HL-60/S4 (cell line): ENCODE measurements around the gene LRRC2.
"Not testable (repeated sequence)": the region's sequence is repeated elsewhere in the genome, so short reads cannot be mapped to it uniquely, and the experiment has no call there.

Experiments used
- in situ Hi-C: fragments of 300-500 bp; cut with MboI; formaldehyde crosslinking; loops from 2 replicates; pipeline ENCODE4 v1.14.3; 2022; ENCODE audit warnings: low sequenced_read_pairs

The LRRC2 gene, protein sequence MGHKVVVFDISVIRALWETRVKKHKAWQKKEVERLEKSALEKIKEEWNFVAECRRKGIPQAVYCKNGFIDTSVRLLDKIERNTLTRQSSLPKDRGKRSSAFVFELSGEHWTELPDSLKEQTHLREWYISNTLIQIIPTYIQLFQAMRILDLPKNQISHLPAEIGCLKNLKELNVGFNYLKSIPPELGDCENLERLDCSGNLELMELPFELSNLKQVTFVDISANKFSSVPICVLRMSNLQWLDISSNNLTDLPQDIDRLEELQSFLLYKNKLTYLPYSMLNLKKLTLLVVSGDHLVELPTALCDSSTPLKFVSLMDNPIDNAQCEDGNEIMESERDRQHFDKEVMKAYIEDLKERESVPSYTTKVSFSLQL

GRCh38 chr3:46566040-46566641 is at the start of gene LRRC2:
LRRC2 (minus strand) TSS chr3:46566302; CDS start chr3:46551591, 14,711 bp downstream.
- in situ Hi-C loops, result no loop called here

GRCh38 chr3:46615050-46615775 is 49.1 kb upstream of the LRRC2 start:
- in situ Hi-C loops, result no loop called here

- in situ Hi-C loops, result no loop called here
These were observed 48.3 kb upstream of the LRRC2 start for GRCh38 chr3:46614431-46614830.

DNA sequence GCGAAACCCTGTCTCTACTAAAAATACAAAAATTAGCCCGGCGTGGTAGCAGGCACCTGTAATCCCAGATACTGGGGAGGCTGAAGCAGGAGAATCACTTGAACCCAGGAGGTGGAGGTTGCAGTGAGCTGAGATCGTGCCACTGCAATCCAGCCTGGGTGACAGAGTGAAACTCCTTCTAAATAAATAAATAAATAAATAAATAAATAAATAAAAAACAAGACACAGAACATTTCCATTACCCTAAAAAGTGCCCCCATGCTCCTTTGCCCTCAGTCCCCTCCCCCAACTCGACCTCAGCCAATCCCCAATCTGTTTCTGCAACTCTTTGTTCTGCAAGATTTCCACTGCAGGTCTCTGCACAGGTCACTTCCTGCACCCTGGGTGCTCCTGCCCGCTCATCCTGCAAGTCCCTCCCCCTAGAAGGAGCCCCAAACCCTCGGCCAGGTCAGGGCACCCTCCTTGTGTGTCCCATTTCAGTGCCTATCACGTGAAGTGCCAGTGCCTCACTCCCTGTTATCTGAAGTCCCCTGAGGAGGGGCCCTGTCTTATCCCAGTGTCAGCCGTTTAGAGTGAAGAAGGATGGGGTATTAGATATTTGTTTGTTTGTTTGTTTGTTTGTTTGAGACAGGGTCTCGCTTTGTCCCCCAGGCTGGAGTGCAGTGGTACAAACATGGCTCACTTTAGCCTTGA is 47.4 kb upstream of the LRRC2 start:
- in situ Hi-C loops, result no loop called here

- in situ Hi-C loops, result no loop called here
These were observed 46.2 kb upstream of the LRRC2 start, which contains the start of gene FAM240A for GRCh38 chr3:46612324-46612723. FAM240A (plus strand) TSS chr3:46612525; CDS start chr3:46612684, 159 bp downstream.

- in situ Hi-C loops, result no loop called here
These were observed 44.0 kb upstream of the LRRC2 start for GRCh38 chr3:46609944-46610722.

DNA sequence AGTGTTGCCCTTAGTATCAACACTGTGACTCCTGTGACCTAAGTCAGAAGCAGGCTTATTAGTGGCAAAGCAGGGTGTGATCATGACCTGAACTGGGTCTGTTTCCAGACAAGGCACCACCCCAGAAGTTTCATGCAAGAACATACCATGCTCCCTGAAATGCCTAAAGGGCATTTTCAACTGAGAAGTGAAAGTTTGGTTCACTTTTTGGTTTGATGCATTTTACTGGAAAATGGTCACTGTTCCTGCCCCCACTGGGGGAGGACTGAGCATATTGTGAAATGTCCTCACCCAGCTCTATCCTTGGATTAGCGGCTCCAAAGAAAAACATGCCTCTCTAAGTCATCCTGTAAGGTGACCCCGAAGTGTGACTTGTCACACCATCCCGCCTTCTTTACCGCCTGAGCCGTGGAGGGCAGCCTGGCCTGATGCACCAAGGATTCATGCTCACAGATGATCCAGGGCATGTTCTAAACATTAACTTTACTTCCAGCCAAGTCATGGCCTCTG is 43.2 kb upstream of the LRRC2 start:
- in situ Hi-C loops, result no loop called here

DNA sequence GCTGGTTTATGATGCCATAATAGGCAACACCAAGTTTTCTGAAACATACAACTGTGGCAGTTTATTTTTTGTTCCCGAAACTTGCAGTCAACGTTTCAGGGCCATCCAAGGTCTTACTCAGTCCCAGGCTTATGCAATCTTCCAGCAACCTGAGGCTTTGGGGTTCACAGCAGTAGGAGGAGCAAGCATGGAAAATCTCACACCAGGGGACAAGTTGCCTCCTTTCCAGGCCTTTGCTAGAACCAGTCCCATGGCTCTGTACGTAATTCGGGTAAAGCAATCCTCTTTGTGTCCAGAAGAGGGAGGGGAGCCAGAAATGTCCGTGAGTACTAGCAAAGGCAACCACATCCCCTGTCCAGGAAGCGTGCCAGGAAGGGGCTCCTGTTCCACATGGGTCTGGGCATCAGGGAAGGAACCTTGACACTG is 41.5 kb upstream of the LRRC2 start:
- in situ Hi-C loops, result no loop called here

DNA sequence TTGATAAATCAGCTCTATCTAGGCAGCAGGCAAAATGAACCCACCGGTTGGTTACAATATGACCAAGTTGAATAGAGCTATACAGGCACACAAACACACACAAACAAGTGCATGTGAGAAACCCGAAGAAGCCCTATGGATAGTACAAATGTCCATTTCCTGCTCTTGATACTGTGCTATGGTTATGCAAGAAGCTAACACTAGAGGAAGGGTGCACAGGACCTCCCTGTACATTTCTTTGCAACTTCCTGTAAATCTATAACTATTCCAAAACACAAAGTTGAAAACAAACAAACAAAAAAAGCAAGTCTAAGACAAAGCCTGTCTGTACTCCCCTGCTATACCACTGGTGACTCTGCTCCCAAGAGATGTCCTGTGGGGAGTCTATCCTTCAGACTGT is 38.0 kb upstream of the LRRC2 start:
- in situ Hi-C loops, result no loop called here

- in situ Hi-C loops, result no loop called here
These were observed 37.4 kb upstream of the LRRC2 start for GRCh38 chr3:46603446-46604046.

DNA sequence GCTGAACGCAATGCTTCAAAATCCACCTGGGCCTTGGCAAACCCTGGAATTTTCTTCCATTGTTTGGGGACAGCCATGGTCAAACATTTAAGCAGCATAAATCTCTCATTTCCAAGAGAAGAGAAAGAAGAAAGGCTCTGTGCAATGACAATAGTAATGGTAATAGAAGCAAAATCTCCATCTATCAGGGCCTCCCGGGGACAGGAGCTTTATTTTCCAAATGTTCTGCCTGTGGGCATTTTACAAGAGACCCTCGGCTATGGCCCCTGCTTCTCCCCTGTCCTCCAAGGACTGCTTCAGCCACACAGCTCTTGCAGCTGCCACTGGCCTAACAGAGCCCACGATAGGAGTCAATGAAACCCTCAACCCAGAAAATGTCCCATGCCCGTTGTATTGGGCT is 33.5 kb upstream of the LRRC2 start:
- in situ Hi-C loops, result no loop called here

GRCh38 chr3:46595819-46596314 is 29.8 kb upstream of the LRRC2 start:
- in situ Hi-C loops, result no loop called here

- in situ Hi-C loops, result no loop called here
These were observed 28.6 kb upstream of the LRRC2 start for GRCh38 chr3:46594723-46595122.

GRCh38 chr3:46593979-46594378 is 27.9 kb upstream of the LRRC2 start:
- in situ Hi-C loops, result no loop called here

- in situ Hi-C loops, result no loop called here
These were observed 27.3 kb upstream of the LRRC2 start for GRCh38 chr3:46593274-46593862.

- in situ Hi-C loops, result not testable (repeated sequence)
These were observed 21.2 kb upstream of the LRRC2 start for GRCh38 chr3:46587268-46587667.

DNA sequence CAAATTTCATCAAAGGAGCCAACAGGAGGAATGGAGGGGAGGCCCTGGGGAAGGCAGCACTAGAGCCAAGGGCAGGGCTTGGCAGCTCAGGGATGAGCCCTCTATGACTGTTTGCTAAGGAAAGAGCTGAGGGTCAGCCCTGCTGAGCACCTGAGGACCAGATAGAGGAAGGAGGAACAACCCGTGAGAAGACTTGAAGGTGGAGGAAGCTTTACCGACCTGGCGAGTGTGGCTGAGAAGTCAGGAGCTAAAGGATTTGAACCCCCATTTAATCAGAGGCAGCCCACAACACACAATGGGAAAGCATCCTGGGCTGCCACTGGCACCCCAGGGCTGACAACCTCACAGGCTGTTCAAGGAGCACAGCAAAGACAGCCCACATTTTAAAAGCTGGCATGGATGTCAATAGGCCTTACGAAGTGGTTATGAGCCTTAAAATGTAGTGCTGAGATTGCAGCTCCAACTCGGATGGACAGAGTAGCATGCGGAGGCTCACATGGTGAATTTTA is 20.7 kb upstream of the LRRC2 start:
- in situ Hi-C loops, result no loop called here

DNA sequence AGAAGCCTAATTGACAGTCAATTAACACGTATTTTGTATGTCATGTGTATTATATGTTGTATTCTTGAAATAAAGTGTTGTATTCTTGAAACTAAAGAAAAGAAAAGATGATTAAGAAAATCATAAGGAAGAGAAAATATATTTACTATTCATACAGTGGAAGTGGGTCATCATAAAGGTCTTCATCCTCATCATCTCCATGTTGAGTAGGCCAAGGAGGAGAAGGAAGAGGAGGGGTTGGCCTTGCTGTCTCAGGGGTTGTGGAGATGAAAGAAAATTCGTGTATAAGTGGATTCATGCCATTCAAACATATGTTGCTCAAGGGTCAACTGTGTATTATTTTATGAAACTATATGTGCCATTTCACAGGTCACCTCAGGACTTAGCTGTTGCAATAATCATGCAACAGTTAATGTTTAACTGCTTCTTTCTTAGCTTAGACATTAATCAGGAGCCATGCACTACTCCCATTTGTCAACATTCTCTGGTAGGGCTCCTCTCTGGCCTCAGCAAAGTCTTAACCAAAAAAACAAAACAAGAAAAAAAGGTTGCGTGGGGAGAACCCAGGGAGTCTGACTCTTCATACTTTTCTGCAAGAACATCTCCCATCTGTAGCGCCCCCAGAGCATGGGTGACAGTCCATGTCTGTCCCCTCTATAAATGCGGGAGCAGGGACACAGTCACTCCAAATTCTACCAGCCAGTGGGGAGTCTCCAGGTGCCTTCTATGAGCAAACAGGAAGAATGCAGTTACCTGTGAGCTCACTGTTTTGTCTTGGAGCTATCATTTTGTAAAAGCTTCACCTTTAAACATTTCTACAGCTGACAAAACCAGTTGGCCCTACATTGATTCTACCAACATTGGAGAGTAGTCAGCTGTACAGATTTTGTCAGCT is 19.9 kb upstream of the LRRC2 start:
- in situ Hi-C loops, result no loop called here
